HepG2 (cell line): ENCODE results near the gene OTOP2. TPM values are rescaled to one million over a fixed set of nuclear protein-coding genes. Genes with fewer than 3 reads are reported as not detected.

Source experiments
- BHLHE40 ChIP-seq: IDR thresholded peaks from 2 replicates; pipeline ENCODE4 v1.6.1; 2011; ENCODE audit warnings: low read length, improper control_type of control experiment
- CBX1 ChIP-seq: IDR thresholded peaks from one replicate; pipeline ENCODE4 v1.6.1; 2016; ENCODE audit warnings: antibody characterized with exemption, low read depth
- EZH2 ChIP-seq: conservative IDR thresholded peaks from 2 replicates; pipeline ENCODE4 v1.6.1; 2012; ENCODE audit warnings: mild to moderate bottlenecking, low read depth, low read length, moderate library complexity
- GPN1 ChIP-seq: sonication (generic); formaldehyde crosslinking; IDR thresholded peaks from 2 replicates; pipeline ENCODE4 v1.5.1; 2020; ENCODE audit warnings: missing genetic modification reagents, borderline replicate concordance
- HDAC2 ChIP-seq: sonication (generic); formaldehyde crosslinking; IDR thresholded peaks from 2 replicates; pipeline ENCODE4 v1.4.0; 2020; ENCODE audit warnings: missing genetic modification reagents
- HES4 ChIP-seq: sonication (generic); formaldehyde crosslinking; IDR thresholded peaks from 2 replicates; pipeline ENCODE4 v1.9.0; 2021; ENCODE audit warnings: mild to moderate bottlenecking, missing genetic modification reagents, borderline replicate concordance
- KDM1A ChIP-seq: IDR thresholded peaks from 2 replicates; pipeline ENCODE4 v1.6.1; 2016; ENCODE audit warnings: missing compliant biosample characterization
- ZBTB20 ChIP-seq: sonication (generic); formaldehyde crosslinking; IDR thresholded peaks from 2 replicates; pipeline ENCODE4 v1.8.1; 2023; ENCODE audit warnings: missing genetic modification reagents, low read depth, mild to moderate bottlenecking, borderline replicate concordance
- ZNF101 ChIP-seq: sonication (generic); formaldehyde crosslinking; IDR thresholded peaks from 2 replicates; pipeline ENCODE4 v1.4.0; 2020; ENCODE audit warnings: mild to moderate bottlenecking, low read depth, missing genetic modification reagents, borderline replicate concordance
- ZNF143 ChIP-seq: sonication (generic); formaldehyde crosslinking; IDR thresholded peaks from 2 replicates; pipeline ENCODE4 v1.4.0; 2020; ENCODE audit warnings: missing genetic modification reagents
- ZNF335 ChIP-seq: sonication (generic); formaldehyde crosslinking; IDR thresholded peaks from 2 replicates; pipeline ENCODE4 v1.4.0; 2020; ENCODE audit warnings: missing genetic modification reagents
- ZNF350 ChIP-seq: sonication (generic); formaldehyde crosslinking; IDR thresholded peaks from 2 replicates; pipeline ENCODE4 v1.4.0; 2020; ENCODE audit warnings: mild to moderate bottlenecking, low read depth, missing genetic modification reagents, borderline replicate concordance
- ZNF772 ChIP-seq: sonication (generic); formaldehyde crosslinking; IDR thresholded peaks from 2 replicates; pipeline ENCODE4 v1.5.0; 2020; ENCODE audit warnings: mild to moderate bottlenecking, missing genetic modification reagents
- polyA plus RNA-seq, 8 experiments: library from polyadenylated mRNA; depleted of rRNA in 3 of 8; stranded (reverse) in 7 of 8; unstranded in 1 of 8; fragments of >200 nt; fragmentation: Illumina TruSeq in 4 of 8; extraction: Trizol in 4 of 8; gene quantifications; 2 replicates each; pipeline versions ENCODE4 v1.2.1 to v1.2.3, GENCODE V29; 2011 to 2016; ENCODE audit warnings: low read depth in 4 of 8, missing spikeins in 1 of 8, mixed read lengths in 1 of 8; ENCODE audit not compliant: insufficient read depth in 1 of 8
- total RNA-seq, 5 experiments: library from RNA; depleted of rRNA; stranded (reverse); fragments of >200 nt; fragmentation: Illumina TruSeq; extraction: Trizol; gene quantifications; 2 replicates each; pipeline ENCODE4 v1.2.3, GENCODE V29; 2016; ENCODE audit warnings: low read depth in 1 of 5
- TF ChIP-seq, protein P1 (sequence below): sonication (generic); formaldehyde crosslinking; IDR thresholded peaks from 2 replicates; pipeline ENCODE4; 2020; ENCODE audit warnings: missing genetic modification reagents, mild to moderate bottlenecking, borderline replicate concordance
- TF ChIP-seq, protein P2 (sequence below): sonication (generic); formaldehyde crosslinking; IDR thresholded peaks from 2 replicates; pipeline ENCODE4 v1.4.0; 2020; ENCODE audit warnings: missing genetic modification reagents
- TF ChIP-seq, protein P3 (sequence below): IDR thresholded peaks from 2 replicates; pipeline ENCODE4 v1.6.1; 2018; ENCODE audit warnings: missing genetic modification reagents
- TF ChIP-seq, protein P4 (sequence below): sonication (generic); formaldehyde crosslinking; IDR thresholded peaks from 2 replicates; pipeline ENCODE4 v1.8.0; 2022; ENCODE audit warnings: low read depth, missing genetic modification reagents
- TF ChIP-seq, protein P5 (sequence below): sonication (generic); formaldehyde crosslinking; IDR thresholded peaks from 2 replicates; pipeline ENCODE4 v1.5.0; 2020; ENCODE audit warnings: missing genetic modification reagents

The OTOP2 gene
- total and polyA plus RNA-seq, 2 of the 13 experiments (the other 11 are each of a cell fraction or from before 2014, with no cell fraction given), result not detected

DNA sequence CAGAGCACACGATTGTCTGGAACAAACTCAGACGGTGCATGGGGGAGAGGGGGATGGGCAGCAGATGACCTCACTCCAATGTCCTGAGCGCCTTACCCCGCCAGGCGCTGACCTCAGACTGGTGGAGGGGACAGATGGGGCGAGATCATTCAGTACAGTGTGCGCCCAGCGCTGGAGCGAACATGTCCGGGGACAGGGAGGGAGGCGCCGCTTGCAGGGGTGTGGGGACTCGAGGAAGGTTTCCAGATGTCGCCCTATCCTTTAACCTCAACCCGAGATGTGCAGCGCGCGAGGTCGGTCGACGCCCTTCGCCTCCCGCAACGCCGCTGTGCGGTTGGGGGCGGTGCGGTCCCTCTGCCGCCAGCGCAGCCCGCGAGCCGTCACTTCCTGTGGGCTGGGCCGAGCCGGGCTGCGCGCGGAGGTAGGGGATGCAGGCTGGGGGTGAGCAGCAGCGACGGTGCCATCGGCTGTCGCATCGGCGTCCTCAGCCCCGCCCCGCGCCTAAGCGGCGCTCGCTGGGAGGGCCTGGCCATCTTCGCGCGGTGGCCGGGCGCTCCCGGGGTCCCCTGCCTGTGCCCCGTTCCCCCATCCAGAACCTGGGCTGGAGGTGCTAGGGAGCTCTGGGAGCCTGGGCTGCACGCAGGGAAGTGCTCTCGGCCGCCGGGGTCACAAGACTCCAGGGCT lies 58.0 kb downstream of the OTOP2 start (continued):
- TF ChIP-seq, protein P1, sequence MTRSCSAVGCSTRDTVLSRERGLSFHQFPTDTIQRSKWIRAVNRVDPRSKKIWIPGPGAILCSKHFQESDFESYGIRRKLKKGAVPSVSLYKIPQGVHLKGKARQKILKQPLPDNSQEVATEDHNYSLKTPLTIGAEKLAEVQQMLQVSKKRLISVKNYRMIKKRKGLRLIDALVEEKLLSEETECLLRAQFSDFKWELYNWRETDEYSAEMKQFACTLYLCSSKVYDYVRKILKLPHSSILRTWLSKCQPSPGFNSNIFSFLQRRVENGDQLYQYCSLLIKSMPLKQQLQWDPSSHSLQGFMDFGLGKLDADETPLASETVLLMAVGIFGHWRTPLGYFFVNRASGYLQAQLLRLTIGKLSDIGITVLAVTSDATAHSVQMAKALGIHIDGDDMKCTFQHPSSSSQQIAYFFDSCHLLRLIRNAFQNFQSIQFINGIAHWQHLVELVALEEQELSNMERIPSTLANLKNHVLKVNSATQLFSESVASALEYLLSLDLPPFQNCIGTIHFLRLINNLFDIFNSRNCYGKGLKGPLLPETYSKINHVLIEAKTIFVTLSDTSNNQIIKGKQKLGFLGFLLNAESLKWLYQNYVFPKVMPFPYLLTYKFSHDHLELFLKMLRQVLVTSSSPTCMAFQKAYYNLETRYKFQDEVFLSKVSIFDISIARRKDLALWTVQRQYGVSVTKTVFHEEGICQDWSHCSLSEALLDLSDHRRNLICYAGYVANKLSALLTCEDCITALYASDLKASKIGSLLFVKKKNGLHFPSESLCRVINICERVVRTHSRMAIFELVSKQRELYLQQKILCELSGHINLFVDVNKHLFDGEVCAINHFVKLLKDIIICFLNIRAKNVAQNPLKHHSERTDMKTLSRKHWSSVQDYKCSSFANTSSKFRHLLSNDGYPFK (CRISPR knock-in tag), result peak; percentile 78; the same call in 1 of the 2 replicates
- TF ChIP-seq, protein P2, sequence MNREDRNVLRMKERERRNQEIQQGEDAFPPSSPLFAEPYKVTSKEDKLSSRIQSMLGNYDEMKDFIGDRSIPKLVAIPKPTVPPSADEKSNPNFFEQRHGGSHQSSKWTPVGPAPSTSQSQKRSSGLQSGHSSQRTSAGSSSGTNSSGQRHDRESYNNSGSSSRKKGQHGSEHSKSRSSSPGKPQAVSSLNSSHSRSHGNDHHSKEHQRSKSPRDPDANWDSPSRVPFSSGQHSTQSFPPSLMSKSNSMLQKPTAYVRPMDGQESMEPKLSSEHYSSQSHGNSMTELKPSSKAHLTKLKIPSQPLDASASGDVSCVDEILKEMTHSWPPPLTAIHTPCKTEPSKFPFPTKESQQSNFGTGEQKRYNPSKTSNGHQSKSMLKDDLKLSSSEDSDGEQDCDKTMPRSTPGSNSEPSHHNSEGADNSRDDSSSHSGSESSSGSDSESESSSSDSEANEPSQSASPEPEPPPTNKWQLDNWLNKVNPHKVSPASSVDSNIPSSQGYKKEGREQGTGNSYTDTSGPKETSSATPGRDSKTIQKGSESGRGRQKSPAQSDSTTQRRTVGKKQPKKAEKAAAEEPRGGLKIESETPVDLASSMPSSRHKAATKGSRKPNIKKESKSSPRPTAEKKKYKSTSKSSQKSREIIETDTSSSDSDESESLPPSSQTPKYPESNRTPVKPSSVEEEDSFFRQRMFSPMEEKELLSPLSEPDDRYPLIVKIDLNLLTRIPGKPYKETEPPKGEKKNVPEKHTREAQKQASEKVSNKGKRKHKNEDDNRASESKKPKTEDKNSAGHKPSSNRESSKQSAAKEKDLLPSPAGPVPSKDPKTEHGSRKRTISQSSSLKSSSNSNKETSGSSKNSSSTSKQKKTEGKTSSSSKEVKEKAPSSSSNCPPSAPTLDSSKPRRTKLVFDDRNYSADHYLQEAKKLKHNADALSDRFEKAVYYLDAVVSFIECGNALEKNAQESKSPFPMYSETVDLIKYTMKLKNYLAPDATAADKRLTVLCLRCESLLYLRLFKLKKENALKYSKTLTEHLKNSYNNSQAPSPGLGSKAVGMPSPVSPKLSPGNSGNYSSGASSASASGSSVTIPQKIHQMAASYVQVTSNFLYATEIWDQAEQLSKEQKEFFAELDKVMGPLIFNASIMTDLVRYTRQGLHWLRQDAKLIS (CRISPR knock-in tag), result peak; percentile 64; the same call in 1 of the 2 replicates
- TF ChIP-seq ZNF335 (CRISPR knock-in tag) (peak; percentile 85; the same call in 1 of the 2 replicates), ZNF101 (CRISPR knock-in tag) (peak; percentile 80; the same call in 1 of the 2 replicates), ZNF143 (CRISPR knock-in tag) (peak; percentile 24; the same call in 1 of the 2 replicates), KDM1A (0 out of 2 replicates have a peak, but pooled peaks have one; percentile 8), BHLHE40 (no peak), EZH2 (no peak), GPN1 (CRISPR knock-in tag) (0 out of 2 replicates have a peak, but pooled peaks have one; percentile 14), HDAC2 (CRISPR knock-in tag) (peak; percentile 50), CBX1 (peak; percentile 76), ZNF772 (CRISPR knock-in tag) (peak; percentile 96; the same call in 1 of the 2 replicates), ZBTB20 (CRISPR knock-in tag) (peak; percentile 73), HES4 (CRISPR knock-in tag) (peak; percentile 56; the same call in 1 of the 2 replicates), ZNF350 (CRISPR knock-in tag) (peak; percentile 91)
- TF ChIP-seq, protein P3, sequence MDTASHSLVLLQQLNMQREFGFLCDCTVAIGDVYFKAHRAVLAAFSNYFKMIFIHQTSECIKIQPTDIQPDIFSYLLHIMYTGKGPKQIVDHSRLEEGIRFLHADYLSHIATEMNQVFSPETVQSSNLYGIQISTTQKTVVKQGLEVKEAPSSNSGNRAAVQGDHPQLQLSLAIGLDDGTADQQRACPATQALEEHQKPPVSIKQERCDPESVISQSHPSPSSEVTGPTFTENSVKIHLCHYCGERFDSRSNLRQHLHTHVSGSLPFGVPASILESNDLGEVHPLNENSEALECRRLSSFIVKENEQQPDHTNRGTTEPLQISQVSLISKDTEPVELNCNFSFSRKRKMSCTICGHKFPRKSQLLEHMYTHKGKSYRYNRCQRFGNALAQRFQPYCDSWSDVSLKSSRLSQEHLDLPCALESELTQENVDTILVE, result peak; percentile 48; the same call in 1 of the 2 replicates
- TF ChIP-seq, protein P4, sequence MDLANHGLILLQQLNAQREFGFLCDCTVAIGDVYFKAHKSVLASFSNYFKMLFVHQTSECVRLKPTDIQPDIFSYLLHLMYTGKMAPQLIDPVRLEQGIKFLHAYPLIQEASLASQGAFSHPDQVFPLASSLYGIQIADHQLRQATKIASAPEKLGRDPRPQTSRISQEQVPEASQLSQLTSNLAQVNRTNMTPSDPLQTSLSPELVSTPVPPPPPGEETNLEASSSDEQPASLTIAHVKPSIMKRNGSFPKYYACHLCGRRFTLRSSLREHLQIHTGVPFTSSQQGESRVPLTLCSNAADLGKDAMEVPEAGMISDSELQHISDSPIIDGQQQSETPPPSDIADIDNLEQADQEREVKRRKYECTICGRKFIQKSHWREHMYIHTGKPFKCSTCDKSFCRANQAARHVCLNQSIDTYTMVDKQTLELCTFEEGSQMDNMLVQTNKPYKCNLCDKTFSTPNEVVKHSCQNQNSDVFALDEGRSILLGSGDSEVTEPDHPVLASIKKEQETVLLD (CRISPR knock-in tag), result 0 out of 2 replicates have a peak, but pooled peaks have one; percentile 35
- TF ChIP-seq, protein P5, sequence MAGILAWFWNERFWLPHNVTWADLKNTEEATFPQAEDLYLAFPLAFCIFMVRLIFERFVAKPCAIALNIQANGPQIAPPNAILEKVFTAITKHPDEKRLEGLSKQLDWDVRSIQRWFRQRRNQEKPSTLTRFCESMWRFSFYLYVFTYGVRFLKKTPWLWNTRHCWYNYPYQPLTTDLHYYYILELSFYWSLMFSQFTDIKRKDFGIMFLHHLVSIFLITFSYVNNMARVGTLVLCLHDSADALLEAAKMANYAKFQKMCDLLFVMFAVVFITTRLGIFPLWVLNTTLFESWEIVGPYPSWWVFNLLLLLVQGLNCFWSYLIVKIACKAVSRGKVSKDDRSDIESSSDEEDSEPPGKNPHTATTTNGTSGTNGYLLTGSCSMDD (CRISPR knock-in tag), result no peak
